Measurements from ENCODE around the gene STMN1. TPM values are rescaled to one million over a fixed set of nuclear protein-coding genes. Genes with fewer than 3 reads are reported as not detected.

STMN1 gene
- total RNA-seq, 1 experiment from 2014 or later = 242 TPM

DNA sequence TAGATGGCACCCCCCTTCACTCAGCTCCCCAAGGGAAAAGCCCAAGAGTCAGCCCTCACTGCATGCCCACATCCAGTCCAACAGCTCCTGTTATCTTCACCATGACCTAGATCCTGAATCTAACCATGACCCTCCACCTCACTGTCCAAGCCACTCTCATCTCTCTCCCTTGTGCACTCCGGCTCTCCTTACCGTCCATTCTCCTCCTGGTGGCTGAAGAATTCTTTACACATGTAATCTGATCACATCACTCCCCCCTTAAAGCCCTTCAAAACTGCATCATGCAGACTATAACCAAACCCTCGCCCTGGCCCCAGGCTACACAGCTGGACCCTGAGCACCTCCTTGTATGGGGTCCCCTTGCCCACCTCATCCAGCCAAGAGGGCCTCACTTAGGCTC, 16.7 kb downstream of the STMN1 start:
- CTCF ChIA-PET = no interaction called here
- H3K27me3 Mint-ChIP-seq (ENCODE audit: unreplicated experiment) = no peaks in the 10 kb centered on the region
- peaks cover 20% of the 10 kb centered on the region for H3K36me3 Mint-ChIP-seq (ENCODE audit: insufficient read depth, unreplicated experiment)
- BruUV-seq (replicated peaks) = no TSS peak
- TF ChIP-seq, protein P1, sequence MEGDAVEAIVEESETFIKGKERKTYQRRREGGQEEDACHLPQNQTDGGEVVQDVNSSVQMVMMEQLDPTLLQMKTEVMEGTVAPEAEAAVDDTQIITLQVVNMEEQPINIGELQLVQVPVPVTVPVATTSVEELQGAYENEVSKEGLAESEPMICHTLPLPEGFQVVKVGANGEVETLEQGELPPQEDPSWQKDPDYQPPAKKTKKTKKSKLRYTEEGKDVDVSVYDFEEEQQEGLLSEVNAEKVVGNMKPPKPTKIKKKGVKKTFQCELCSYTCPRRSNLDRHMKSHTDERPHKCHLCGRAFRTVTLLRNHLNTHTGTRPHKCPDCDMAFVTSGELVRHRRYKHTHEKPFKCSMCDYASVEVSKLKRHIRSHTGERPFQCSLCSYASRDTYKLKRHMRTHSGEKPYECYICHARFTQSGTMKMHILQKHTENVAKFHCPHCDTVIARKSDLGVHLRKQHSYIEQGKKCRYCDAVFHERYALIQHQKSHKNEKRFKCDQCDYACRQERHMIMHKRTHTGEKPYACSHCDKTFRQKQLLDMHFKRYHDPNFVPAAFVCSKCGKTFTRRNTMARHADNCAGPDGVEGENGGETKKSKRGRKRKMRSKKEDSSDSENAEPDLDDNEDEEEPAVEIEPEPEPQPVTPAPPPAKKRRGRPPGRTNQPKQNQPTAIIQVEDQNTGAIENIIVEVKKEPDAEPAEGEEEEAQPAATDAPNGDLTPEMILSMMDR (IDR thresholded peaks at IDR 0.05; ENCODE audit: unreplicated experiment) = peak; percentile 16
- H3K4me1 Mint-ChIP-seq (ENCODE audit: low read depth, unreplicated experiment) = peaks cover 29% of the 10 kb centered on the region
- DNase-seq = no peak
- H3K9me3 Mint-ChIP-seq (ENCODE audit: low read depth, unreplicated experiment) = no peaks in the 10 kb centered on the region
- H3K27ac Mint-ChIP-seq (ENCODE audit: unreplicated experiment) = peak overlapping the region; percentile 91
- H3K4me3 Mint-ChIP-seq (ENCODE audit: low read depth, unreplicated experiment) = peak overlapping the region; percentile 36
- intact Hi-C loops (cut with micrococcal nuclease; ENCODE audit: unreplicated experiment) = no loop called here

DNA sequence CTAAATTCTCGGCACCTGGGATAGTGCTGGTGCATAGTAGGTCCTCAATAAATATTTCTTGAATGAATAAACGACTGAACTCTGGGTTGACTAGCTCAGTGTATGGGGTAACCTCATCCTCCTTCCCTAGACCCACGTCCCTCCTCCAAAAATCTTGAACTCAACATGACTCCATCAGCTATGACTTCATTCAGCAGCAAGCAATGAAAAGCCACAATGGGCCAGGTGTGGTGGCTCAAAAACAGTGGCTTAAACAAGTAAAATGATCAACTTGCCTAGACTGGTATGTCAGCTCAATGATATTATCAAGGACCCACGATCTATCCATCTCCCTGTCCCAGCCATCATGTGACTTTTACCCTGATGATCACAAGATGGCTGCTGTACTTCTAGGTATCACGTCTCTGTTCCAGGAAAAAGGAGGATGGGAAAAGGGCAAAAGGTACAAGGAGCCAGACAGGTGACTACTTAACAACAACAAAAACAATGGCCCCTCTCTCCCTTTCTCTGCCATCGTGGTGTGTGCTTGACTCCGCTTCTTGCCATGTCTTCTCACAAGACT, 17.7 kb downstream of the STMN1 start:
- intact Hi-C loops (cut with micrococcal nuclease; ENCODE audit: unreplicated experiment) = no loop called here
- Mint-ChIP-seq H3K36me3 (ENCODE audit: insufficient read depth, unreplicated experiment) (peaks cover 20% of the 10 kb centered on the region), H3K4me1 (ENCODE audit: low read depth, unreplicated experiment) (peaks cover 29% of the 10 kb centered on the region), H3K9me3 (ENCODE audit: low read depth, unreplicated experiment) (no peaks in the 10 kb centered on the region), H3K27me3 (ENCODE audit: unreplicated experiment) (no peaks in the 10 kb centered on the region), H3K27ac (ENCODE audit: unreplicated experiment) (no peak overlapping the region), H3K4me3 (ENCODE audit: low read depth, unreplicated experiment) (no peak overlapping the region)
- DNase-seq = no peak
- CTCF ChIA-PET = no interaction called here
- no TSS peak for BruUV-seq (replicated peaks)
- TF ChIP-seq, protein P1 (IDR thresholded peaks at IDR 0.05; ENCODE audit: unreplicated experiment) = no peak

DNA sequence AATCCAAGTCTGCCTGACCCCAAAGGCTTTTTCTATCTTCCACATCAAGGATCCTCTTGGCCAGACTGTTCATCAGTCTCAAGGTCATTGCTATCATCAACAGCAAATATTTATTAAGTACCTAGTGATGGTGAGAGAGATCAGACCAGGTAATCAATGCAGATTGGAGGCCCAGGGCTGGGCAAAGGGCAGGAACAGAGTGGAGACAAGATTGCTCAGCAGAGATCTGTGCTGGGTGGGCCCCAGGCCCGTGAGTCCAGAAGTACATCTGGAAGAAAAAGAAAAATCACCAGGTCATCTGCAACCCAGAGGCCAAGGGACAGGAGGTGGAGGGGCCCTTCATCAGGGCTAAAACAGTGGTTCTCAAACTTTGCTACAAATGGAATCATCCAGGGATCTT, 20.6 kb downstream of the STMN1 start:
- Mint-ChIP-seq H3K9me3 (ENCODE audit: low read depth, unreplicated experiment) (no peaks in the 10 kb centered on the region), H3K27ac (ENCODE audit: unreplicated experiment) (no peak overlapping the region), H3K4me1 (ENCODE audit: low read depth, unreplicated experiment) (peaks cover 28% of the 10 kb centered on the region), H3K27me3 (ENCODE audit: unreplicated experiment) (no peaks in the 10 kb centered on the region), H3K4me3 (ENCODE audit: low read depth, unreplicated experiment) (no peak overlapping the region), H3K36me3 (ENCODE audit: insufficient read depth, unreplicated experiment) (peaks cover 12% of the 10 kb centered on the region)
- TF ChIP-seq, protein P1 (IDR thresholded peaks at IDR 0.05; ENCODE audit: unreplicated experiment) = no peak
- intact Hi-C loops (cut with micrococcal nuclease; ENCODE audit: unreplicated experiment) = no loop called here
- no peak for DNase-seq
- no TSS peak for BruUV-seq (replicated peaks)
- CTCF ChIA-PET = no interaction called here

DNA sequence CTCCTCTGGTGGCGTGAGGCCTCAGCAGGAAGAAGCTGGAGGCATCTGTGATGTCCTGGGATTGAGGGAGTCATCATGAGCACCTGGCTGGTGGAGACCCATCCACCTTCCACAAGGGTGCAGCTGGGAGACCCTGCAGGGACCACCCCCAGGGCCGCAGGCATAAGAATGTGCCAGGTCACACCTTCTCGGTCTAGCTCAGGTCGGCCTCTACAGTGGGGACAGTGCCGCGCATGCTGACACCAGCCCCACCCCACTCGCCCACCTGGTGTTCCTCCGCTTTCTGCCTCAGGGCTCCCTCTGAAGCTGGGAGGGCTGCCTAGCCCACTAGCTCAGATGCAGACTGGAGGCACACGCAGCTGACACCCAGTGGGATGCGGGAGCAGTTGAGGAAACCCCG, 25.0 kb downstream of the STMN1 start:
- no peaks in the 10 kb centered on the region for H3K27me3 Mint-ChIP-seq (ENCODE audit: unreplicated experiment)
- BruUV-seq (replicated peaks) = no TSS peak
- intact Hi-C loops (cut with micrococcal nuclease; ENCODE audit: unreplicated experiment) = no loop called here
- TF ChIP-seq, protein P1 (IDR thresholded peaks at IDR 0.05; ENCODE audit: unreplicated experiment) = no peak
- CTCF ChIA-PET = no interaction called here
- H3K4me3 Mint-ChIP-seq (ENCODE audit: low read depth, unreplicated experiment) = no peak overlapping the region
- H3K4me1 Mint-ChIP-seq (ENCODE audit: low read depth, unreplicated experiment) = peaks cover 24% of the 10 kb centered on the region
- H3K27ac Mint-ChIP-seq (ENCODE audit: unreplicated experiment) = no peak overlapping the region
- H3K9me3 Mint-ChIP-seq (ENCODE audit: low read depth, unreplicated experiment) = no peaks in the 10 kb centered on the region
- no peak for DNase-seq
- peaks cover 4% of the 10 kb centered on the region for H3K36me3 Mint-ChIP-seq (ENCODE audit: insufficient read depth, unreplicated experiment)

All from Calu3 (cell line).